Caco-2 (cell line): Measurements from ENCODE around the gene SKIC2. TPM values are rescaled to one million over a fixed set of nuclear protein-coding genes. Genes with fewer than 3 reads are reported as not detected.
"Not testable (repeated sequence)": the region's sequence is repeated elsewhere in the genome, so short reads cannot be mapped to it uniquely, and the experiment has no call there.

ENCODE experiments used
- BruUV-seq: library from RNA; stranded (reverse); fragments of 400-500 nt; replicated peaks from 2 replicates; lab custom pipeline; 2021; lab: Mats Ljungman, UMichigan
- CTCF ChIA-PET: fragments of 300-600 bp; sonication (Branson Sonifier 250); formaldehyde crosslinking; loops from one replicate; lab custom pipeline; 2022; ENCODE audit warnings: antibody characterized with exemption; lab: Charles Lee
- POLR2A ChIA-PET: fragments of 300-600 bp; sonication (Branson Sonifier 250); formaldehyde crosslinking; loops from one replicate; lab custom pipeline; 2022; ENCODE audit warnings: antibody characterized with exemption; lab: Charles Lee
- DNase-seq, 2 experiments: peaks; one replicate each; pipeline versions ENCODE4 v3.0.0 to v3.0.0-alpha.2; 2020 to 2022
- H3K27me3 ChIP-seq: replicated peaks from 2 replicates; pipeline ENCODE4 v1.6.0; 2011; ENCODE audit warnings: low read length; ENCODE audit not compliant: control insufficient read depth, insufficient read depth
- H3K36me3 ChIP-seq: 2 replicates; pipeline ENCODE4 v1.5.1; 2011; ENCODE audit warnings: low read length; ENCODE audit not compliant: control insufficient read depth, insufficient read depth
- H3K4me1 ChIP-seq: fragments of 250-450 bp; sonication (Bioruptor Pico); 2 replicates; pipeline ENCODE4 v1.5.1; 2020; ENCODE audit warnings: mild to moderate bottlenecking
- H3K4me3 ChIP-seq: 2 replicates; pipeline ENCODE4 v1.5.1; 2011; ENCODE audit warnings: low read depth, mild to moderate bottlenecking, control low read depth, low read length
- H3K9me3 ChIP-seq: fragments of 250-450 bp; sonication (Bioruptor Pico); 2 replicates; pipeline ENCODE4 v1.5.1; 2020; ENCODE audit warnings: mild to moderate bottlenecking, moderate library complexity
- H3K27ac Mint-ChIP-seq: one replicate; pipeline ENCODE4 v1.8.0; 2022; ENCODE audit warnings: mixed read lengths; ENCODE audit not compliant: unreplicated experiment
- H3K27me3 Mint-ChIP-seq: one replicate; pipeline ENCODE4 v1.8.0; 2022; ENCODE audit warnings: mixed read lengths; ENCODE audit not compliant: insufficient read depth, unreplicated experiment
- H3K36me3 Mint-ChIP-seq: one replicate; pipeline ENCODE4 v1.8.0; 2022; ENCODE audit warnings: mild to moderate bottlenecking, mixed read lengths; ENCODE audit not compliant: insufficient read depth, unreplicated experiment
- H3K4me1 Mint-ChIP-seq: one replicate; pipeline ENCODE4 v1.8.0; 2022; ENCODE audit warnings: low read depth, mixed read lengths; ENCODE audit not compliant: unreplicated experiment
- H3K4me3 Mint-ChIP-seq: one replicate; pipeline ENCODE4 v1.8.0; 2022; ENCODE audit warnings: mild to moderate bottlenecking, moderate library complexity, mixed read lengths; ENCODE audit not compliant: unreplicated experiment
- H3K9me3 Mint-ChIP-seq: one replicate; pipeline ENCODE4 v1.8.0; 2022; ENCODE audit warnings: mixed read lengths; ENCODE audit not compliant: unreplicated experiment
- intact Hi-C: fragments of 100-400 bp; cut with micrococcal nuclease; formaldehyde crosslinking; loops from one replicate; pipeline ENCODE4 v1.10.0; 2022; ENCODE audit not compliant: unreplicated experiment
- total RNA-seq: library from RNA; stranded (reverse); gene quantifications from 2 replicates; pipeline ENCODE4 v1.2.3, GENCODE V29; 2022
- TF ChIP-seq, protein P1 (sequence below), 2 experiments: fragments of 200-600 bp in 1 of 2; IDR thresholded peaks; 1 replicate in 1 of 2; 2 replicates in 1 of 2; pipeline versions ENCODE4 v1.5.1 to v1.8.0; 2011 to 2022; ENCODE audit warnings: antibody characterized with exemption in 1 of 2, control low read depth in 1 of 2, inconsistent platforms in 1 of 2, low read depth in 1 of 2, low read length in 1 of 2, mild to moderate bottlenecking in 1 of 2, moderate library complexity in 1 of 2; ENCODE audit not compliant: insufficient read depth in 1 of 2, severe bottlenecking in 1 of 2, unreplicated experiment in 1 of 2

The SKIC2 gene
- total RNA-seq, 1 experiment from 2014 or later, result 70.0 TPM

DNA sequence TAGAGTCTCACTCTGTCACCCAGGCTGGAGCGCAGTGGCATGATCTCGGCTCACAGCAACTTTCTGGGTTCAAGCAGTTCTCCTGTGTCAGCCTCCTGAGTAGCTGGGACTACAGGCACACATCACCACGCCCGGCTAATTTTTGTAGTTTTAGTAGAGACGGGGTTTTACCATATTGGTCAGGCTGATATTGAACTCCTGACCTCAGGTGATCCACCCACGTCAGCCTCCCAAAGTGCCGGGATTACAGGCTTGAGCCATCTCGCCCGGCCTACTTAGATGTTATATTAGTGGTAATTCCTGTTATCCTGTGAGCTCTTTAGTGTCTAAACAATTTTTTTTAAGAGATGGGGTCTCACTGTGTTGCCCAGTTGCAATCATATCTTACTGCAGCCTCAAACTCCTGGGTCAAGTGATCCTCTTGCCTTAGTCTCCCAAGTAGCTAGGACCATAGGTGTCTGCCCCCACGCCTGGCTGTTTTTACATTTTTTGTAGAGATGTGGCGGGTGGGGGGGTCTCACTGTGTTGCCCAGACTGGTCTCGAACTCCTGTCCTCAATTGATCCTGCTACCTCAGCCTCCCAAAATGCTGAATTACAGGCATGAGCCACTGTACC lies 18.9 kb downstream of the SKIC2 start:
- ChIA-PET CTCF (interaction anchor here (0.7 kb wide), 2 partner anchors 101 to 207 kb away, joined by 3 to 4 read pairs; no protein-coding TSS in a partner anchor), POLR2A (no interaction called here)
- BruUV-seq, result no TSS peak
- Mint-ChIP-seq H3K36me3 (peaks cover 21% of the 10 kb centered on the region), H3K27ac (no peak overlapping the region), H3K4me3 (no peak overlapping the region), H3K27me3 (no peaks in the 10 kb centered on the region), H3K4me1 (peaks cover 9% of the 10 kb centered on the region), H3K9me3 (no peaks in the 10 kb centered on the region)
- no peak overlapping the region for H3K4me3 ChIP-seq
- no peaks in the 10 kb centered on the region for H3K9me3 ChIP-seq
- no peaks in the 10 kb centered on the region; the same call in 1 of the 2 replicates for H3K36me3 ChIP-seq
- DNase-seq, result no peak
- TF ChIP-seq, protein P1, sequence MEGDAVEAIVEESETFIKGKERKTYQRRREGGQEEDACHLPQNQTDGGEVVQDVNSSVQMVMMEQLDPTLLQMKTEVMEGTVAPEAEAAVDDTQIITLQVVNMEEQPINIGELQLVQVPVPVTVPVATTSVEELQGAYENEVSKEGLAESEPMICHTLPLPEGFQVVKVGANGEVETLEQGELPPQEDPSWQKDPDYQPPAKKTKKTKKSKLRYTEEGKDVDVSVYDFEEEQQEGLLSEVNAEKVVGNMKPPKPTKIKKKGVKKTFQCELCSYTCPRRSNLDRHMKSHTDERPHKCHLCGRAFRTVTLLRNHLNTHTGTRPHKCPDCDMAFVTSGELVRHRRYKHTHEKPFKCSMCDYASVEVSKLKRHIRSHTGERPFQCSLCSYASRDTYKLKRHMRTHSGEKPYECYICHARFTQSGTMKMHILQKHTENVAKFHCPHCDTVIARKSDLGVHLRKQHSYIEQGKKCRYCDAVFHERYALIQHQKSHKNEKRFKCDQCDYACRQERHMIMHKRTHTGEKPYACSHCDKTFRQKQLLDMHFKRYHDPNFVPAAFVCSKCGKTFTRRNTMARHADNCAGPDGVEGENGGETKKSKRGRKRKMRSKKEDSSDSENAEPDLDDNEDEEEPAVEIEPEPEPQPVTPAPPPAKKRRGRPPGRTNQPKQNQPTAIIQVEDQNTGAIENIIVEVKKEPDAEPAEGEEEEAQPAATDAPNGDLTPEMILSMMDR (IDR thresholded peaks at IDR 0.05; ENCODE audit: insufficient read depth in 1 of 2, low read depth in 1 of 2, low read length in 1 of 2, severe bottlenecking in 1 of 2, unreplicated experiment in 1 of 2), result no peak
- no peaks in the 10 kb centered on the region for H3K4me1 ChIP-seq
- intact Hi-C loops, result no loop called here
- H3K27me3 ChIP-seq, result no peaks in the 10 kb centered on the region

- CTCF ChIA-PET, result no interaction called here
- peaks cover 12% of the 10 kb centered on the region for H3K36me3 Mint-ChIP-seq
- H3K9me3 ChIP-seq, result no peaks in the 10 kb centered on the region
- H3K27ac Mint-ChIP-seq, result no peak overlapping the region
- no peaks in the 10 kb centered on the region for H3K4me1 ChIP-seq
- no peaks in the 10 kb centered on the region; the same call in 1 of the 2 replicates for H3K36me3 ChIP-seq
- POLR2A ChIA-PET, result no interaction called here
- no peak for DNase-seq
- TF ChIP-seq, protein P1 (IDR thresholded peaks at IDR 0.05; ENCODE audit: insufficient read depth in 1 of 2, low read depth in 1 of 2, low read length in 1 of 2, severe bottlenecking in 1 of 2, unreplicated experiment in 1 of 2), result no peak
- H3K4me1 Mint-ChIP-seq, result no peaks in the 10 kb centered on the region
- no peak overlapping the region for H3K4me3 ChIP-seq
- intact Hi-C loops, result no loop called here
- H3K27me3 ChIP-seq, result no peaks in the 10 kb centered on the region
- no peaks in the 10 kb centered on the region for H3K27me3 Mint-ChIP-seq
- BruUV-seq, result no TSS peak
- no peak overlapping the region for H3K4me3 Mint-ChIP-seq
- no peaks in the 10 kb centered on the region for H3K9me3 Mint-ChIP-seq
Observed at GRCh38 chr6:31978831-31979230, 19.9 kb downstream of the SKIC2 start.

DNA sequence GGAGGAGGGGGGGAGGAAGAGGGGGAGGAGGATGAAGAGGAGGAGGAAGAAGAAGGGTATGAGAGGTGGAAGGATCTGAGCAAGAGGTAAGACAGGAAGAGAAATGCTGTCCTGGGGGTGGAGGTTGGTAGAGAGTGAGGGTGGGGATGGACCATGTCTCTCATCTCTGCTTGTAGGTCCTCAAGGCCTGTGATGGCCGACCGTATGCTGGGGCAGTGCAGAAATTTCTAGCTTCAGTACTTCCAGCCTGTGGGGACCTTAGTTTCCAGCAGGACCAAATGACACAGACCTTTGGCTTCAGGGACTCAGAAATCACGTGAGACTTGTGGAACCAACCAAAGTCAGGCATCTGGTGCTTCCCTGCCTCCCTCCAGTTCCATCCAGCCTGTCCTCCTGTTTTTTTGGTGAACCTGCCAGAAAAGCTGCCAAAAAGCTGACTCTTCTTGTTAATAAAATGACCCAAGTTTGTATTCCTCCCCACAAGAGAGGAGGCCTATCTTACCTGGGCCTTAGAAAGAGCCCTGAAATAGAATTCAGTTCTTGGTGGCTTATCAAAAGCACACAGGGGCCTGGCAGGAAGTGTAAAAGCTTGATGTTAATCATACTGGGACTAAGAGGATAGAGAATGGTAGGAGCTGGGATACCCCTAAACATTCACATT lies 20.4 kb downstream of the SKIC2 start:
- TF ChIP-seq, protein P1 (IDR thresholded peaks at IDR 0.05; ENCODE audit: insufficient read depth in 1 of 2, low read depth in 1 of 2, low read length in 1 of 2, severe bottlenecking in 1 of 2, unreplicated experiment in 1 of 2), result no peak
- H3K4me1 Mint-ChIP-seq, result no peaks in the 10 kb centered on the region
- H3K36me3 ChIP-seq, result no peaks in the 10 kb centered on the region; the same call in 1 of the 2 replicates
- H3K27me3 ChIP-seq, result no peaks in the 10 kb centered on the region
- no peaks in the 10 kb centered on the region for H3K4me1 ChIP-seq
- DNase-seq, result no peak
- no peaks in the 10 kb centered on the region for H3K9me3 Mint-ChIP-seq
- H3K9me3 ChIP-seq, result no peaks in the 10 kb centered on the region
- peaks cover 7% of the 10 kb centered on the region for H3K36me3 Mint-ChIP-seq
- BruUV-seq, result no TSS peak
- intact Hi-C loops, result no loop called here
- no peak overlapping the region for H3K4me3 Mint-ChIP-seq
- H3K27ac Mint-ChIP-seq, result peak overlapping the region; percentile 6
- ChIA-PET CTCF (no interaction called here), POLR2A (no interaction called here)
- no peaks in the 10 kb centered on the region for H3K27me3 Mint-ChIP-seq
- no peak overlapping the region for H3K4me3 ChIP-seq

- H3K4me3 ChIP-seq, CTCF ChIA-PET, H3K4me1 ChIP-seq, H3K9me3 ChIP-seq, H3K4me3 Mint-ChIP-seq, H3K27me3 Mint-ChIP-seq, POLR2A ChIA-PET, H3K36me3 Mint-ChIP-seq, DNase-seq, H3K4me1 Mint-ChIP-seq, H3K27me3 ChIP-seq, H3K9me3 Mint-ChIP-seq, H3K36me3 ChIP-seq, BruUV-seq, intact Hi-C loops: not testable (repeated sequence)
- H3K27ac Mint-ChIP-seq, result peak overlapping the region; percentile 6
Observed at GRCh38 chr6:31980195-31980876, 21.4 kb downstream of the SKIC2 start.
